Osteocyte (in vitro differentiated cells): ENCODE results near the gene TAPBPL. TPM values are rescaled to one million over a fixed set of nuclear protein-coding genes. Genes with fewer than 3 reads are reported as not detected.

Experiments used
- DNase-seq: peaks from one replicate; pipeline ENCODE4 v3.0.0; 2021; ENCODE audit warnings: mixed read lengths; ENCODE audit not compliant: unreplicated experiment; ENCODE audit errors: extremely low spot score
- H3K27ac Mint-ChIP-seq: one replicate; pipeline ENCODE4 v1.8.0; 2021; ENCODE audit warnings: mild to moderate bottlenecking, mixed read lengths; ENCODE audit not compliant: unreplicated experiment
- H3K27me3 Mint-ChIP-seq: one replicate; pipeline ENCODE4 v1.8.0; 2021; ENCODE audit warnings: mixed read lengths; ENCODE audit not compliant: unreplicated experiment
- H3K36me3 Mint-ChIP-seq: one replicate; pipeline ENCODE4 v1.8.0; 2021; ENCODE audit warnings: mixed read lengths; ENCODE audit not compliant: unreplicated experiment
- H3K4me1 Mint-ChIP-seq: one replicate; pipeline ENCODE4 v1.8.0; 2021; ENCODE audit warnings: mixed read lengths; ENCODE audit not compliant: unreplicated experiment
- H3K4me3 Mint-ChIP-seq: one replicate; pipeline ENCODE4 v1.8.0; 2021; ENCODE audit warnings: mild to moderate bottlenecking, moderate library complexity, mixed read lengths; ENCODE audit not compliant: unreplicated experiment
- H3K9me3 Mint-ChIP-seq: one replicate; pipeline ENCODE4 v1.8.0; 2021; ENCODE audit warnings: mixed read lengths; ENCODE audit not compliant: unreplicated experiment
- CTCF ChIP-seq: fragments of 200-600 bp; sonication (generic); IDR thresholded peaks from 2 replicates; pipeline ENCODE4 v1.5.0; 2021; ENCODE audit warnings: antibody characterized with exemption, mild to moderate bottlenecking, moderate library complexity
- total RNA-seq: library from RNA; stranded (reverse); gene quantifications from 2 replicates; pipeline ENCODE4 v1.2.1, GENCODE V29; 2021

Gene TAPBPL
- total RNA-seq, 1 donor from 2014 or later, result 13.1 TPM

- H3K4me1 Mint-ChIP-seq, result peaks cover 29% of the 10 kb centered on the region
- no peaks in the 10 kb centered on the region for H3K9me3 Mint-ChIP-seq
- H3K4me3 Mint-ChIP-seq, result peak overlapping the region; percentile 85
- no peak for TF ChIP-seq CTCF
- H3K27me3 Mint-ChIP-seq, result no peaks in the 10 kb centered on the region
- peak overlapping the region; percentile 99 for H3K27ac Mint-ChIP-seq
- H3K36me3 Mint-ChIP-seq, result peaks cover 13% of the 10 kb centered on the region
- DNase-seq, result no peak
Measured at GRCh38 chr12:6452245-6452943, 552 bp downstream of the TAPBPL start.

GRCh38 chr12:6452944-6453630 lies 1.2 kb downstream of the TAPBPL start:
- peaks cover 9% of the 10 kb centered on the region for H3K36me3 Mint-ChIP-seq
- no peaks in the 10 kb centered on the region for H3K9me3 Mint-ChIP-seq
- H3K4me3 Mint-ChIP-seq, result peak overlapping the region; percentile 85
- H3K27ac Mint-ChIP-seq, result peak overlapping the region; percentile 99
- no peak for TF ChIP-seq CTCF
- no peaks in the 10 kb centered on the region for H3K27me3 Mint-ChIP-seq
- DNase-seq, result no peak
- peaks cover 29% of the 10 kb centered on the region for H3K4me1 Mint-ChIP-seq

- no peak overlapping the region for H3K27ac Mint-ChIP-seq
- no peaks in the 10 kb centered on the region for H3K9me3 Mint-ChIP-seq
- no peak overlapping the region for H3K4me3 Mint-ChIP-seq
- H3K36me3 Mint-ChIP-seq, result peaks cover 13% of the 10 kb centered on the region
- no peaks in the 10 kb centered on the region for H3K27me3 Mint-ChIP-seq
- no peak for TF ChIP-seq CTCF
- DNase-seq, result no peak
- peaks cover 8% of the 10 kb centered on the region for H3K4me1 Mint-ChIP-seq
Measured at GRCh38 chr12:6457220-6457945, 5.5 kb downstream of the TAPBPL start.

GRCh38 chr12:6458281-6459003 lies 6.6 kb downstream of the TAPBPL start:
- Mint-ChIP-seq H3K36me3 (peaks cover 14% of the 10 kb centered on the region), H3K27ac (no peak overlapping the region), H3K27me3 (no peaks in the 10 kb centered on the region), H3K9me3 (no peaks in the 10 kb centered on the region), H3K4me3 (no peak overlapping the region), H3K4me1 (peaks cover under 1% of the 10 kb centered on the region)
- no peak for DNase-seq
- TF ChIP-seq CTCF, result no peak
